T1000 (cell line): ENCODE results near the gene HECTD4.

Experiments used
- DNase-seq: peaks from one replicate; lab custom pipeline; 2025; ENCODE audit warnings: mixed read lengths; lab: John Stamatoyannopoulos, UW

HECTD4 gene

GRCh38 chr12:112176321-112177010 lies 205.8 kb downstream of the HECTD4 start:
- no peak for DNase-seq

GRCh38 chr12:112175361-112176155 lies 206.7 kb downstream of the HECTD4 start:
- DNase-seq = no peak

DNA sequence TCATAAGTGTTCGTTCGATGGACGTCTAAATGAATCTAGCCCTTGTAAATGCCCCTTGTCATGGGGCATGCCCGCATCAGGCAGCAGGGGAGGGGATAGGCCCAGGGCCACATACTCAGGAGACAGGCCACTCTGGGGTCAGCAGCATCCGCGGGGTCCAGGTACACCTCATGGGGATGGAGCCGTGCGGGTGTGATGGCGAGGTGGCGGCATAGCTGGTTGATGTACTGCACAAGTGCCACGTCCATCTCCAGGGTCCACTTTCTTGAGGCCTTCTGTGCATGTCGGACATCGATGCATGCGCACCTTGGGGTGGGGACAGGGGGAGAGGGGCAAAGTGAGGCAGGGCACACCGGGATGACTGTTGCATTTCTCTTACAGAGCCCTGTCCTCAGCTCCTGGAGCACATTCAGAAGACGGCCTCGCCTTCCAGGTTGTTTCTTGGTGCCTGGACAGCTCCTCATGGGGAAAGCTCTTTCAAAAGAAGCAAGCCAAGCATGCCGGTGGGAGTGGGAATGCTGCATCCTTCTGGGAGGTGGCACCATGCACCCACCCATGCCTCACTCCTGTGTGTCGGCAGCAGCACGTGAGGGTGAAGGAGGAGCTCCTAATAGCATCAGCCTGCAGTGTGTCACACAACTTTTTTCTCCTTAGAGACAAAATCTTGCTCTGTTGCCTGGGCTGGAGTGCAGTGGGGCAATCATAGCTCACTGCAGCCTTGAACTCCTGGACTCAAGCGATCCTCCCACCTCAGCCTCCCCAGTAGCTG lies 209.5 kb downstream of the HECTD4 start:
- DNase-seq = no peak

DNA sequence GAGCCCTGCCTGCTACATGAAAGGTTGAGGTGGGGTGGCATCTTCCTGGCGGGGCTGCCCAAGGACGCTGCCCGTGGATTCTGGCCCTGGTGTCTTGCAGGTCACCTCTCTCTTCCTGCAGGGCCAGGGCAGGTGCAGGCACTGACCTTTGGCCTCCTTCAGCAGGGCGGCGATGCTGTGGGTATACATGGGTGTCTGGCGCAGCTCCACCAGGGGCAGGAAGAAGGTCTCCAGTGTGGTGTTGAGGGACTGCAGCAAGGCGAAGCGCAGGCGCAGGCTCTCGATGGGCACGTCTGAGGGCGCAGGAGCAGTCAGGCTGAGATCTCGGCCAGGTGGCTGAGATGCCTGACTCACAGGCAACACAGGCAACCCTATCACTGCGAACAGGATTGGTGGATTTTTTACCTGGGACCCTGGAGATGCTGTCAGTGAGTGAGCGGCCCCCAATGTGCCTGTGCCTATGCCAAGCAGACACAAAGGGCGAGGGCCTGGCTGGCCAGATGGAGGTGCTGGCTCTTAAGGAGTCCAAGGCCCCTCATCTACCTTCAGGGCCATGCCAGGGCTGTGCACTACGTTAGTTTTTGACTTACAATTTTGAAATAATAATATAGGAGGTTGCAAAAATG lies 211.1 kb downstream of the HECTD4 start:
- DNase-seq = no peak

DNA sequence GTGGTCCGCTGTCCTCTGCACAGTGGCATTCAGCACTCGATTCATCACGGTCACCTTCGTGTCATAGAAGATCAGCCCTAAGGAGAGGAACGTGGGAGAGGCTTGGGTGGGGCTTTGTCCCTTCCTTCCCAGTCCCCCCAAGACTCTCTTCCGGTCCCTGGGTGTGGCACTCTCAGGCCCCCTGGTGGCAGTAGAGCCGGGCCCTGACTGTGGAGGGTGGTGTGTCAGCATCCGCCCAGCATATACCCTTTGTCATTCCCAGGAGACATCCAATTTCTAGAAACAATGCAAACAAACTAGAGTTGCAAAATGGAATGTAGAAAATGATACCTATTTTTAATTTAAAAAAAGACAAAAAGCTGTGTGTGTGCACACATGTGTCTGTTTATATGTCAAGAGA lies 211.9 kb downstream of the HECTD4 start:
- no peak for DNase-seq

DNA sequence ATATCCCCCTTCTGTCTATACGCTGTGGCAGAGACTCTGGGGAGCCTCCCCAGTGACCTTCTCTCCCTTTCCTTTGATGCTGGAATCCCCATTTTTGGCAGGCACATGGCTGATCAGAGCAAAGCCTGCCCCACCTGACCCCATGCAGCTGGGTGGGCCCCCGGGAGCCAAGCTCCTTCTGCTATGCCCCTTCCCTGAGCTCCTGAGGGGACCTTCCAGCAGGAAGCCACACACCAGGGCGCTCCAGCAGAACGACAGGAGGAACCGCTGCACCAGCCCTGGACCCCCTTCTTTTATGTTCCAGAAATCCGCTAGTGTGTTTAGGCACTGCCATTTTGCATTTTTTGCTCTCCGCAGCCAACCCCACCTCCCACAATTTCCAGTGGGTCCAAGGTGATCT lies 212.3 kb downstream of the HECTD4 start:
- no peak for DNase-seq

- no peak for DNase-seq
These were observed 212.9 kb downstream of the HECTD4 start for GRCh38 chr12:112169161-112169872.

- DNase-seq = no peak
These were observed 213.7 kb downstream of the HECTD4 start for GRCh38 chr12:112168561-112168971.

- no peak for DNase-seq
These were observed 214.3 kb downstream of the HECTD4 start for GRCh38 chr12:112167718-112168525.

GRCh38 chr12:112167031-112167461 lies 215.2 kb downstream of the HECTD4 start:
- DNase-seq = no peak

- no peak for DNase-seq
These were observed 215.9 kb downstream of the HECTD4 start for GRCh38 chr12:112166051-112167015.

- no peak for DNase-seq
These were observed 216.6 kb downstream of the HECTD4 start for GRCh38 chr12:112165624-112166023.

DNA sequence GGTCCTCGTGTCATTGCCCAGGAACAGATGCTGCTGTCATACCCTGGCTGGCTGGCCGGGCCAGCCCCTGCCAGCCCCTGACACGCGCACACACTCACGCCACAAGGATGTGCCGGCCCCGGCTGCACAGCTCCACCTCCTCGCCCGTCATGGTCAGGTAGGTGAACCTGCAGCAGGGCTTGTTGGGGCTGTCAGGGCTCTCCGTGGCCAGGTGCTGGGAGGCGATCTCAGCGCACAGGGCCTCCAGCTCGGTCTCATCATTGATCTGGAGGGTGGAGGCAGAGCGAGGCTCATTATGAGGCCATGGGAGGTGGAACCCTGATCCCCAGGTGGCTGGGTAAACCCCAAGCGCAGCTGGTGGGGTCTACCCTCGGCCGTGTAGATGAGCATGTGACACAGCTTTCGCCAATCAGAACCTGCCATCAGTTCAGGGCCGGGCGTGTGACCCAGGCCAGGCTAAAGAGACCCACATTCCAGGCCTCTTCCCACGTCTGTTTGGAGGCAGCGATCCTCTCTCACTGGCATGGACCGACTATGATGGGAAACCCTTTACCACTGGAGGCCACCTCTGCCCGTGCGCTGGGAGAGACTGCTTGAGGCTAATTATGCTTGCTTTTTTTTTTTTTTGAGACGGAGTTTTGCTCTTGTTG lies 218.1 kb downstream of the HECTD4 start:
- no peak for DNase-seq

- no peak for DNase-seq
These were observed 218.7 kb downstream of the HECTD4 start for GRCh38 chr12:112163471-112163991.

GRCh38 chr12:112163056-112163455 lies 219.2 kb downstream of the HECTD4 start:
- no peak for DNase-seq

- no peak for DNase-seq
These were observed 219.9 kb downstream of the HECTD4 start for GRCh38 chr12:112162241-112162790.

GRCh38 chr12:112161711-112162110 lies 220.5 kb downstream of the HECTD4 start:
- DNase-seq = no peak

DNA sequence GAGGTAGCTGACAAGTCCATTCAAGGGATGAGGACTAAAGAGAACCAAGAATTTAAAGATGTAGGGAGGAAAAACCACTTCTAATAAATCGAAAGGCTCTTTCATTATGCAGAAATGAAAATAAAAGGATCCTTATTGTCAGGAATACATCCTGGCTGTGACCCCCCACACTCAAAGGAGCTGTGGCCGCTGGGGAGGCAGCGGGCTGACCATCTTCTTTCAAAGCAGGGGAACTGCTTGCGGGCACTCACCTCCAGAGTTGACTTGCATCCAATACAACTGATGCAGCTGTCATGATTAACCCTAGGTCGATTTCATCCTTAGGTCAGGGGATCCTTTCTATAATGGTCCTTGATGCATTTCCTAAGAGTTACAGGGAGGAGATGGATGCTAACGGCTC lies 221.6 kb downstream of the HECTD4 start:
- no peak for DNase-seq
